ENCODE results near the gene FBXL19.
"Not testable (repeated sequence)": the region's sequence is repeated elsewhere in the genome, so short reads cannot be mapped to it uniquely, and the experiment has no call there.

FBXL19 gene

DNA sequence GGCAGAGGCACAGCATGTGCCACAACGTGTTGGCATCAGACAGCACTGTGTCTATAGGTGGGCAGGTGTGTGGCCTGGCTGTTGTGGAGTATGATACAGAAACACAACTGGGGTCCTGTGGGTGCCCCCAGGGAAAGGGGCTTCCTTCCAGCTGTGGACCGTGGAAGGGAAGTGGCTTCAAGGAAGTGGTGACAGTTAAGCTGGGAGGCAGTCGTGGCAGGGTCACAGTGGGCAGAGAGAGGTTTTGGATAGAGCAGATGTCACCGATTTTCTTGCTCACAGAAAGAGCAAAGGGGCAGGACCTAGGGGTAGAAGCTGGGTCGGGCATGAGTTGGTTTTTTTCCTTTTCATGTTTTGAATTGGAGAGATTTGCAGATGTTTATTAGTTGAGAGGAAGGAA is 14.3 kb downstream of the FBXL19 start:
- H3K27ac ChIP-seq: peak overlapping the region; percentile 96
- peak overlapping the region; percentile 88 for H3K4me2 ChIP-seq
- H4K20me1 ChIP-seq: peaks cover 7% of the 10 kb centered on the region; the same call in 1 of the 2 replicates
- TF ChIP-seq Cebpa-rat (IDR thresholded peaks at IDR 0.05): no peak
- peak overlapping the region; percentile 80 for H3K9ac ChIP-seq
- H3K4me3 ChIP-seq: peak overlapping the region; percentile 38
- no peaks in the 10 kb centered on the region for H3K9me3 ChIP-seq
- H3K4me1 ChIP-seq: peaks cover 94% of the 10 kb centered on the region
- H3K36me3 ChIP-seq: peaks cover 70% of the 10 kb centered on the region
- no peaks in the 10 kb centered on the region for H3K27me3 ChIP-seq

DNA sequence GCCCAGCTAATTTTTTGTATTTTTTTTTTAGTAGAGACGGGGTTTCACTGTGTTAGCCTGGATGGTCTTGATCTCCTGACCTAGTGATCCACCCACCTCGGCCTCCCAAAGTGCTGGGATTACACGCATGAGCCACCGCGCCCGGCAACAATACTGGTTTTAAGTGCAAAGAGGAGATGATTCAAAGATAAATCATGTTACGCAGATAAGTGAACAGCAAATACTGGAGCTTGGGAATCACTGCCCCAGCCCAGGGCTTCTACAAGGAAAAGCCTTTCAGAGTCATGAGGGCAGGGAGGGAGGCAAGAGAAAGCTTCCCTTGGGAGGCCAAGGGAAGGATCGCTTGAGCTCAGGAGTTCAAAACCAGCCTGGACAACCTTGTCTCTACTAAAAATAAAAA is 16.2 kb downstream of the FBXL19 start:
- not testable (repeated sequence) for H3K4me3 ChIP-seq, H3K27me3 ChIP-seq, H3K9me3 ChIP-seq
- Histone ChIP-seq H3K36me3 (peaks cover 71% of the 10 kb centered on the region), H3K4me2 (peak overlapping the region; percentile 88), H3K9ac (peak overlapping the region; percentile 72), H3K4me1 (peaks cover 83% of the 10 kb centered on the region), H4K20me1 (peaks cover 17% of the 10 kb centered on the region), H3K27ac (peak overlapping the region; percentile 96)

DNA sequence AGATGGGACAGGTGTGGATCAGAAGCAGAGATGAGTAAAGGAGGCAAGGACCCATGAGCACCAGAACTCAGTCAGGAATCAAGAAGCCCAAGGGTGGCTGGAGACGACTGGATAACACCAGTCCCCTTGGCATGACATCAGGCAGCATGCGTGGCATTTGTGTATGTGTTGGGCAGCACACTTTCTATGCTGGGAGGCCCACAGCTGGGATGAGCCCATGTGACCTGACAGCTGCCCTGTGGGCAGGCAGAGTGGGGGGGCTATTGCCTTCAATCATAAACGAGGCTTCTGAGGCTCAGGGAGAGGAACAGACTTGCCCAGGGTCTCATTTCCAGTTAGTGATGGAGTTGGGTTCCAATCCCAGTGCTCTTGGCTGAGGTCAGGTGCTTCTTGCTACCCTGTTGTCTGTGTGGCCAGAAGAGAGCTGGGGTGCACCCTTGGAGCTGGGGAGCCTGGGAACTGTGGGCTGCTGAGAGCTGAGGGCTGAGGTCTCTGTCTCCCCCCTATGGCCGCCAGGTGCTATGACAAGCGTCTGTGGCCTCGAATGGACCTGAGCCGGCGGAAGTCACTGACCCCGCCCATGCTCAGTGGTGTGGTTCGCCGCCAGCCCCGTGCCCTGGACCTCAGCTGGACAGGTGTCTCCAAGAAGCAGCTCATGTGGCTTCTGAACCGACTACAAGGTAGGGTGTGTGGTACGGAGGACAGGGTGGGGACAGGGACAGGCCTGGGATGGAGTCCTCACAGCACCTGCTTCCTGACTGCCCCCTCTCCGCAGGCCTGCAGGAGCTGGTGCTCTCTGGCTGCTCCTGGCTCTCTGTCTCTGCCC is 18.4 kb downstream of the FBXL19 start:
- Histone ChIP-seq H3K4me1 (peaks cover 61% of the 10 kb centered on the region), H3K4me3 (no peak overlapping the region), H3K36me3 (peaks cover 74% of the 10 kb centered on the region), H3K27ac (peak overlapping the region; percentile 96), H3K27me3 (no peaks in the 10 kb centered on the region), H3K9ac (peak overlapping the region; percentile 72), H3K4me2 (peak overlapping the region; percentile 88), H4K20me1 (peaks cover 36% of the 10 kb centered on the region), H3K9me3 (no peaks in the 10 kb centered on the region)
- no peak for TF ChIP-seq Cebpa-rat (IDR thresholded peaks at IDR 0.05)

DNA sequence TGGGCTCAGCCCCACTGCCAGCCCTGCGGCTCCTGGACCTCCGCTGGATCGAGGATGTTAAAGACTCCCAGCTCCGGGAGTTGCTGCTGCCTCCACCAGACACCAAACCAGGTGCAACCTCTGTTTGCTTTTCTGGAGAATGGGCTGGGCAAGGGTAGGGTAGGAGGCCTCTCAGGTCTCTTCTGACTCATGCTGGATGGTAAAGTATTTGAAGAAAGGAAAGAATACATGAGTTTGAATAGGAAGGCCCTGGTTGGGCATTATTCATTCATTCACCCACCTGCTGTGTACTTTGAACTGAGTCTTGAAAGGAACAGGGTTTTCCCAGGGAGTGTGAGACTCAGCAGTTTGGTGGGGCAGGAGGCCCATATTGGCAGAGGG is 19.0 kb downstream of the FBXL19 start:
- Histone ChIP-seq H3K9me3 (no peaks in the 10 kb centered on the region), H3K36me3 (peaks cover 76% of the 10 kb centered on the region), H3K4me3 (no peak overlapping the region), H3K27me3 (no peaks in the 10 kb centered on the region), H3K9ac (no peak overlapping the region), H3K27ac (peak overlapping the region; percentile 55), H4K20me1 (peaks cover 38% of the 10 kb centered on the region), H3K4me1 (peaks cover 55% of the 10 kb centered on the region), H3K4me2 (peak overlapping the region; percentile 88)
- TF ChIP-seq Cebpa-rat (IDR thresholded peaks at IDR 0.05): no peak

DNA sequence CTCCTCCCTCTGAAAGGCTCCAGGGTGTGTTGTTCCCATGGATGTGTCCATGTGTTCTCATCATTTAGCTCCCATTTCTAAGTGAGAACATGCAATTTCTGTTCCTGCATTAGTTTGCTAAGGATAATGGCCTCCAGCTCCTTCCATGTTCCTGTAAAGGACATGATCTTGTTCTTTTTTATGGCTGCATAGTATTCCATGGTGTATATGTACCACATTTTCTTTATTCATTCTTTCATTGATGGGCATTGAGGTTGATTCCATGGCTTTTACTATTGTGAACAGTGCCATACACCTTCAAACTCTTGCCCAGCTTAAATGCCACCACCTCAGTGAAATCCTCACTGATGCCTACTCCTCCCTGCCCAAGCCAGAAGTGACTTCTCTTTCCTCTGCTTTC is 21.0 kb downstream of the FBXL19 start:
- Histone ChIP-seq H3K36me3 (peaks cover 82% of the 10 kb centered on the region), H3K9ac (no peak overlapping the region), H3K4me3 (no peak overlapping the region), H3K9me3 (no peaks in the 10 kb centered on the region), H3K4me1 (peaks cover 43% of the 10 kb centered on the region), H3K27ac (no peak overlapping the region), H4K20me1 (peaks cover 38% of the 10 kb centered on the region), H3K4me2 (no peak overlapping the region), H3K27me3 (no peaks in the 10 kb centered on the region)
- no peak for TF ChIP-seq Cebpa-rat (IDR thresholded peaks at IDR 0.05)

DNA sequence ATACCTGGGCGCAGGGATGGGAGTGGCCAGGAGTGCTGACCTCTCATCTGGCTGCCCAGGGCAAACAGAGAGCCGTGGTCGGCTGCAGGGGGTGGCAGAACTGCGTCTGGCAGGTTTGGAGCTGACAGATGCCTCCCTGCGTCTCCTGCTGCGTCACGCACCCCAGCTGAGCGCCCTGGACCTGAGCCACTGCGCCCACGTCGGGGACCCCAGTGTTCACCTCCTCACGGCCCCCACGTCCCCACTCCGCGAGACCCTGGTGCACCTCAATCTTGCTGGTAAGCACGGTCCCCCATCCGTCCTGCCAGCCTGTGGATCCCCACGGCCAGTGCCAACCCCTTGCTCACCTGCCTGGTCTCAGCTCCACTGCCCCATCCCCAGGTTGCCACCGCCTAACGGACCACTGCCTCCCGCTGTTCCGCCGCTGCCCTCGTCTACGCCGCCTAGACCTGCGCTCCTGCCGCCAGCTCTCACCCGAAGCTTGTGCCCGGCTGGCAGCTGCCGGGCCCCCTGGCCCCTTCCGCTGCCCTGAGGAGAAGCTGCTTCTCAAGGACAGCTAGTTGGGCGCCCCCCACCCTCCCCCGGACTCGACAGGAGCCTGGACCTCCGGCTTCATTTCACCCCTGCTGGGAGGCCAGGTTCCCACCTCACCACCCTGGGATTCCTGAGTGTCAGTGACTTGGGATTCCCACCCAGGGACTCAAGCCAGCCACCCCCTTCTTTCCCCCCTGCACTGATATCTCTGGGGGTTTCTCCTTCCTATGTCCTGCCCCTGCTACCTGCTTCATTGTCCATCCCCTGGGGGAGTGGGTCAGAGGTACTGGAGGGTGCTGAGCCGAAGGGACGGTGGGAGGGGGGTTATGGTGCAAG is 23.5 kb downstream of the FBXL19 start:
- H3K4me1 ChIP-seq: peaks cover 37% of the 10 kb centered on the region
- no peaks in the 10 kb centered on the region for H3K9me3 ChIP-seq
- no peak for TF ChIP-seq Cebpa-rat (IDR thresholded peaks at IDR 0.05)
- no peak overlapping the region for H3K4me3 ChIP-seq
- no peaks in the 10 kb centered on the region for H3K27me3 ChIP-seq
- H3K27ac ChIP-seq: no peak overlapping the region
- peaks cover 56% of the 10 kb centered on the region for H4K20me1 ChIP-seq
- H3K36me3 ChIP-seq: peaks cover 72% of the 10 kb centered on the region
- no peak overlapping the region for H3K9ac ChIP-seq
- no peak overlapping the region for H3K4me2 ChIP-seq

DNA sequence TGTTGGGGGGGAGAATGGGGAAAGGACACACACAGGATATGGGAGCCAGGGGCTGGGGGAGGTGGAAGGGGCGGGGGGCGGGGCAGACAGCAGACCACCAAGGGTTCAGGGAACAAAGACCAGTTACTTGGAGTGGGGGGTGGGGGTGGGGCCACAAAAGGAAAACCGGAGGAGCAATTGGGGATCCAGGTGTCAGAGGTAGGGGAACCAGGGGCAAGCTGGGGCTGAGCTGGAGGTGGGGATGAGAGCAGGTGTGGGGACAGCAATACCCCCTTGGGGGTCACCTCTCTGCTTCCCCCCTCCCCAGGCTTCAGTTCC is 24.1 kb downstream of the FBXL19 start:
- Histone ChIP-seq H3K27ac (no peak overlapping the region), H3K4me1 (peaks cover 31% of the 10 kb centered on the region), H3K27me3 (no peaks in the 10 kb centered on the region), H3K9ac (no peak overlapping the region), H3K4me3 (no peak overlapping the region), H3K36me3 (peaks cover 70% of the 10 kb centered on the region), H3K4me2 (no peak overlapping the region), H3K9me3 (no peaks in the 10 kb centered on the region), H4K20me1 (peaks cover 51% of the 10 kb centered on the region)
- TF ChIP-seq Cebpa-rat (IDR thresholded peaks at IDR 0.05): no peak

DNA sequence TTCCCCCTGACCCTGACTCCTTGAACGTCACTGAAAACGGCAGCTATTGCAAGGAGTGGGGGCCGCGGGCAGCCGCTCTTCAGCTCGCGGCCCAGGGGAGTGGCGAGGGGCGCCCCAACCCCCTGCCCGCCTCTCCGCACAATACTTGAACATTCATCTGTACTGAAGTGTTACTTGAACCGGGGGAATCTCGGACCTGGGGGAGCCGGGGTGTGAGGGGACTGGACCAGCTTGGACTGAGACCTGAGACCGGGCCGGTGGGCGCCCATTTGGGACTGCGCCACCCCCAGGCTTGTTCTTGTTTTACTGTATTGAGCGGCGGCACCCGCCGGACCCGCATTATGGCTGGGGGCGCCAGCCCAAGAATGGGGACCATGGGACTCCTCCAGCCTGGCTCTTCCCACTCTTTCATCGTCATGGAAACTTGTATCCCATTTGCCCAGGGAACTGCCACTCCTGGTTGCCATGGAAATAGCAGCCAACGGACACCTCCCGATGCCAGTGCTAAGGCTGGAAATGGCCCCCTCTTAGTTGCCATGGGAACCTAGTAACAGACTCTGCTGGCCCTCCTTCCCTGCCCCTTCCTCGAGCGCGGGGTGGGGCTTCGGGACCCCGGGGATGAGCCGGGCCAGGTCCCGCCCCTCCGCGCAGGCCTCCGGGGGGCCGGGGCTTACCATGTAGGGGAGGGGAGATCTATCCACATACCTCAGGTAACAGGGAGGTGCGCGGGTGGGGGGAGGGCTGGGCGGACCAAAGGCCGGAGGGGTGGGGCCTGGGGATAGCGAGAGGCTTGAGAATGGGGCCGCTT is 24.7 kb downstream of the FBXL19 start:
- TF ChIP-seq Cebpa-rat (IDR thresholded peaks at IDR 0.05): no peak
- Histone ChIP-seq H3K27me3 (no peaks in the 10 kb centered on the region), H3K9ac (peak overlapping the region; percentile 97; the same call in 1 of the 2 replicates), H4K20me1 (peaks cover 54% of the 10 kb centered on the region), H3K9me3 (no peaks in the 10 kb centered on the region), H3K4me2 (peak overlapping the region; percentile 93), H3K27ac (peak overlapping the region; percentile 98), H3K4me1 (peaks cover 32% of the 10 kb centered on the region), H3K36me3 (peaks cover 70% of the 10 kb centered on the region), H3K4me3 (peak overlapping the region; percentile 96)
